K562 (cell line): ENCODE measurements around the gene CCDC78. TPM values are rescaled to one million over a fixed set of nuclear protein-coding genes. Genes with fewer than 3 reads are reported as not detected.

Experiments
- BHLHE40 ChIP-seq: IDR thresholded peaks from 2 replicates; pipeline ENCODE4 v1.6.1; 2011; ENCODE audit warnings: low read length, improper control_type of control experiment
- BRD4 ChIP-seq: fragments of 200-600 bp; sonication (generic); IDR thresholded peaks from 2 replicates; pipeline ENCODE4 v1.6.1; 2017; ENCODE audit warnings: inconsistent platforms
- CEBPG ChIP-seq, 3 experiments: fragments of 200-800 bp in 1 of 3; sonication (Bioruptor generic) in 1 of 3; sonication (generic) in 1 of 3; formaldehyde crosslinking in 1 of 3; IDR thresholded peaks in 2 of 3; conservative IDR thresholded peaks in 1 of 3; 2 replicates each; pipeline versions ENCODE4 v1.6.1 to v1.8.0; 2016 to 2022; ENCODE audit warnings: missing compliant biosample characterization in 2 of 3, missing genetic modification characterization in 2 of 3, mild to moderate bottlenecking in 1 of 3, missing genetic modification reagents in 1 of 3
- ESRRA ChIP-seq: fragments of 450-650 bp; IDR thresholded peaks from 2 replicates; pipeline ENCODE4 v1.6.1; 2014; ENCODE audit warnings: low read depth, mild to moderate bottlenecking, moderate library complexity, borderline replicate concordance
- FIP1L1 ChIP-seq: fragments of 200-400 bp; formaldehyde crosslinking; IDR thresholded peaks from 2 replicates; pipeline ENCODE4 v1.6.1; 2018; ENCODE audit warnings: mild to moderate bottlenecking, low read depth, low read length; ENCODE audit not compliant: poor library complexity, severe bottlenecking
- GABPB1 ChIP-seq: sonication (generic); formaldehyde crosslinking; IDR thresholded peaks from 2 replicates; pipeline ENCODE4 v1.8.0; 2022; ENCODE audit warnings: mild to moderate bottlenecking, missing genetic modification reagents
- POLR2H ChIP-seq: IDR thresholded peaks from 2 replicates; pipeline ENCODE4 v1.6.1; 2016; ENCODE audit warnings: missing genetic modification characterization, low read depth, mild to moderate bottlenecking, control low read depth, missing compliant biosample characterization, moderate library complexity
- PTRF ChIP-seq: fragments of 450-650 bp; IDR thresholded peaks from 2 replicates; pipeline ENCODE4 v1.6.1; 2016; ENCODE audit warnings: mild to moderate bottlenecking, missing genetic modification characterization, missing compliant biosample characterization
- SAFB ChIP-seq: fragments of 200-400 bp; formaldehyde crosslinking; IDR thresholded peaks from 2 replicates; pipeline ENCODE4 v1.6.1; 2017; ENCODE audit warnings: low read depth, low read length, borderline replicate concordance
- SUPT5H ChIP-seq: fragments of 450-650 bp; IDR thresholded peaks from 2 replicates; pipeline ENCODE4 v1.6.1; 2016
- ZNF384 ChIP-seq: IDR thresholded peaks from 2 replicates; pipeline ENCODE4 v1.6.1; 2012; ENCODE audit warnings: low read depth, low read length, improper control_type of control experiment
- ZSCAN32 ChIP-seq: fragments of 450-650 bp; formaldehyde crosslinking; IDR thresholded peaks from 2 replicates; pipeline ENCODE4 v1.4.0; 2020; ENCODE audit warnings: mild to moderate bottlenecking, moderate library complexity
- polyA plus RNA-seq, 8 experiments: library from polyadenylated mRNA; depleted of rRNA in 4 of 8; stranded (reverse) in 5 of 8; unstranded in 3 of 8; fragments of >200 nt; fragmentation: Nextera tagmentation in 2 of 8; fragmentation: Illumina TruSeq in 1 of 8; extraction: Ambion mirVana in 2 of 8; extraction: Trizol in 1 of 8; gene quantifications; 2 replicates each; pipeline versions ENCODE4 v1.2.1 to v1.2.3, GENCODE V29; 2011 to 2014; ENCODE audit warnings: inconsistent platforms in 1 of 8, missing spikeins in 1 of 8
- total RNA-seq, 7 experiments: library from RNA; depleted of rRNA in 6 of 7; stranded (reverse); fragments of >200 nt in 6 of 7; fragmentation: Illumina TruSeq in 2 of 7; extraction: Trizol in 2 of 7; gene quantifications; 2 replicates each; pipeline versions ENCODE4 v1.2.1 to v1.2.3, GENCODE V29; 2011 to 2021; ENCODE audit warnings: low replicate concordance in 1 of 7
- TF ChIP-seq, protein P1 (sequence below): fragments of 450-650 bp; IDR thresholded peaks from 2 replicates; pipeline ENCODE4 v1.6.1; 2016; ENCODE audit warnings: mild to moderate bottlenecking, moderate library complexity
- TF ChIP-seq, protein P2 (sequence below): sonication (generic); formaldehyde crosslinking; IDR thresholded peaks from 2 replicates; pipeline ENCODE4 v1.5.0; 2020; ENCODE audit warnings: missing genetic modification reagents

CCDC78 gene
- total and polyA plus RNA-seq, 9 of the 15 experiments (the other 6 are each of a cell fraction or from before 2014, with no cell fraction given), result 0.24 to 17.7 (median 2.9) TPM

DNA sequence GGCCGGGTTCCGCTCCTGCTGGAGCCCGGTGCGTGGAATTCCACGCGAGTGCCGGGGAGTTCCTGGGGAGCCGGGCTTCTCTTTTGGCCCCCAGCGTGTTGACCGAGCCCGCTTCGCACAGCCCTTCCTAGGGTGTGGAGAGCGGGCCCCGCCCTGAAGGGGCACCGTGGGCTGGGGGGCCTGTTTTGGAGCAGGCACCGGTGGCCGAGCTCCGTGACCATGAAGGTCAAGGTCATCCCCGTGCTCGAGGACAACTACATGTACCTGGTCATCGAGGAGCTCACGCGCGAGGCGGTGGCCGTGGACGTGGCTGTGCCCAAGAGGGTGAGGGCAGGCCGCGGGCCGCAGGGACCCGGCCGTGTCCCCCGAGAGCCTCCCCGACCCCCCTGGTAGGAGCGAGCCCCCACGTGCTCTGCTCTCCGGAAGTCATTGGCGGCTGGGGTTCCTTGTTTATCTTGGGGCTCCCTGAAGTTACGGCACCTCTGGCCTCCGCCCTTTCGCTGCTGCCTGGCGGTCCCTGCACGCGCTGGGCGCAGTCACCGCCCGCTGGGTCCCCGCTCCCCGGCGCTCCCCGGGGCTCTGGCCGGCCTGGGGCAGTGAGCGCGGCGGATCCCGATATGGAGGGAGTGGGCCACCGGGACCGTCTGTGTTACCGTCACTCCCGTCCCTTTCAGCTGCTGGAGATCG is 1.2 kb upstream of the CCDC78 start (continued):
- TF ChIP-seq, protein P1, sequence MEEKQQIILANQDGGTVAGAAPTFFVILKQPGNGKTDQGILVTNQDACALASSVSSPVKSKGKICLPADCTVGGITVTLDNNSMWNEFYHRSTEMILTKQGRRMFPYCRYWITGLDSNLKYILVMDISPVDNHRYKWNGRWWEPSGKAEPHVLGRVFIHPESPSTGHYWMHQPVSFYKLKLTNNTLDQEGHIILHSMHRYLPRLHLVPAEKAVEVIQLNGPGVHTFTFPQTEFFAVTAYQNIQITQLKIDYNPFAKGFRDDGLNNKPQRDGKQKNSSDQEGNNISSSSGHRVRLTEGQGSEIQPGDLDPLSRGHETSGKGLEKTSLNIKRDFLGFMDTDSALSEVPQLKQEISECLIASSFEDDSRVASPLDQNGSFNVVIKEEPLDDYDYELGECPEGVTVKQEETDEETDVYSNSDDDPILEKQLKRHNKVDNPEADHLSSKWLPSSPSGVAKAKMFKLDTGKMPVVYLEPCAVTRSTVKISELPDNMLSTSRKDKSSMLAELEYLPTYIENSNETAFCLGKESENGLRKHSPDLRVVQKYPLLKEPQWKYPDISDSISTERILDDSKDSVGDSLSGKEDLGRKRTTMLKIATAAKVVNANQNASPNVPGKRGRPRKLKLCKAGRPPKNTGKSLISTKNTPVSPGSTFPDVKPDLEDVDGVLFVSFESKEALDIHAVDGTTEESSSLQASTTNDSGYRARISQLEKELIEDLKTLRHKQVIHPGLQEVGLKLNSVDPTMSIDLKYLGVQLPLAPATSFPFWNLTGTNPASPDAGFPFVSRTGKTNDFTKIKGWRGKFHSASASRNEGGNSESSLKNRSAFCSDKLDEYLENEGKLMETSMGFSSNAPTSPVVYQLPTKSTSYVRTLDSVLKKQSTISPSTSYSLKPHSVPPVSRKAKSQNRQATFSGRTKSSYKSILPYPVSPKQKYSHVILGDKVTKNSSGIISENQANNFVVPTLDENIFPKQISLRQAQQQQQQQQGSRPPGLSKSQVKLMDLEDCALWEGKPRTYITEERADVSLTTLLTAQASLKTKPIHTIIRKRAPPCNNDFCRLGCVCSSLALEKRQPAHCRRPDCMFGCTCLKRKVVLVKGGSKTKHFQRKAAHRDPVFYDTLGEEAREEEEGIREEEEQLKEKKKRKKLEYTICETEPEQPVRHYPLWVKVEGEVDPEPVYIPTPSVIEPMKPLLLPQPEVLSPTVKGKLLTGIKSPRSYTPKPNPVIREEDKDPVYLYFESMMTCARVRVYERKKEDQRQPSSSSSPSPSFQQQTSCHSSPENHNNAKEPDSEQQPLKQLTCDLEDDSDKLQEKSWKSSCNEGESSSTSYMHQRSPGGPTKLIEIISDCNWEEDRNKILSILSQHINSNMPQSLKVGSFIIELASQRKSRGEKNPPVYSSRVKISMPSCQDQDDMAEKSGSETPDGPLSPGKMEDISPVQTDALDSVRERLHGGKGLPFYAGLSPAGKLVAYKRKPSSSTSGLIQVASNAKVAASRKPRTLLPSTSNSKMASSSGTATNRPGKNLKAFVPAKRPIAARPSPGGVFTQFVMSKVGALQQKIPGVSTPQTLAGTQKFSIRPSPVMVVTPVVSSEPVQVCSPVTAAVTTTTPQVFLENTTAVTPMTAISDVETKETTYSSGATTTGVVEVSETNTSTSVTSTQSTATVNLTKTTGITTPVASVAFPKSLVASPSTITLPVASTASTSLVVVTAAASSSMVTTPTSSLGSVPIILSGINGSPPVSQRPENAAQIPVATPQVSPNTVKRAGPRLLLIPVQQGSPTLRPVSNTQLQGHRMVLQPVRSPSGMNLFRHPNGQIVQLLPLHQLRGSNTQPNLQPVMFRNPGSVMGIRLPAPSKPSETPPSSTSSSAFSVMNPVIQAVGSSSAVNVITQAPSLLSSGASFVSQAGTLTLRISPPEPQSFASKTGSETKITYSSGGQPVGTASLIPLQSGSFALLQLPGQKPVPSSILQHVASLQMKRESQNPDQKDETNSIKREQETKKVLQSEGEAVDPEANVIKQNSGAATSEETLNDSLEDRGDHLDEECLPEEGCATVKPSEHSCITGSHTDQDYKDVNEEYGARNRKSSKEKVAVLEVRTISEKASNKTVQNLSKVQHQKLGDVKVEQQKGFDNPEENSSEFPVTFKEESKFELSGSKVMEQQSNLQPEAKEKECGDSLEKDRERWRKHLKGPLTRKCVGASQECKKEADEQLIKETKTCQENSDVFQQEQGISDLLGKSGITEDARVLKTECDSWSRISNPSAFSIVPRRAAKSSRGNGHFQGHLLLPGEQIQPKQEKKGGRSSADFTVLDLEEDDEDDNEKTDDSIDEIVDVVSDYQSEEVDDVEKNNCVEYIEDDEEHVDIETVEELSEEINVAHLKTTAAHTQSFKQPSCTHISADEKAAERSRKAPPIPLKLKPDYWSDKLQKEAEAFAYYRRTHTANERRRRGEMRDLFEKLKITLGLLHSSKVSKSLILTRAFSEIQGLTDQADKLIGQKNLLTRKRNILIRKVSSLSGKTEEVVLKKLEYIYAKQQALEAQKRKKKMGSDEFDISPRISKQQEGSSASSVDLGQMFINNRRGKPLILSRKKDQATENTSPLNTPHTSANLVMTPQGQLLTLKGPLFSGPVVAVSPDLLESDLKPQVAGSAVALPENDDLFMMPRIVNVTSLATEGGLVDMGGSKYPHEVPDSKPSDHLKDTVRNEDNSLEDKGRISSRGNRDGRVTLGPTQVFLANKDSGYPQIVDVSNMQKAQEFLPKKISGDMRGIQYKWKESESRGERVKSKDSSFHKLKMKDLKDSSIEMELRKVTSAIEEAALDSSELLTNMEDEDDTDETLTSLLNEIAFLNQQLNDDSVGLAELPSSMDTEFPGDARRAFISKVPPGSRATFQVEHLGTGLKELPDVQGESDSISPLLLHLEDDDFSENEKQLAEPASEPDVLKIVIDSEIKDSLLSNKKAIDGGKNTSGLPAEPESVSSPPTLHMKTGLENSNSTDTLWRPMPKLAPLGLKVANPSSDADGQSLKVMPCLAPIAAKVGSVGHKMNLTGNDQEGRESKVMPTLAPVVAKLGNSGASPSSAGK, result no peak; the same call in 1 of the 2 replicates
- TF ChIP-seq, protein P2, sequence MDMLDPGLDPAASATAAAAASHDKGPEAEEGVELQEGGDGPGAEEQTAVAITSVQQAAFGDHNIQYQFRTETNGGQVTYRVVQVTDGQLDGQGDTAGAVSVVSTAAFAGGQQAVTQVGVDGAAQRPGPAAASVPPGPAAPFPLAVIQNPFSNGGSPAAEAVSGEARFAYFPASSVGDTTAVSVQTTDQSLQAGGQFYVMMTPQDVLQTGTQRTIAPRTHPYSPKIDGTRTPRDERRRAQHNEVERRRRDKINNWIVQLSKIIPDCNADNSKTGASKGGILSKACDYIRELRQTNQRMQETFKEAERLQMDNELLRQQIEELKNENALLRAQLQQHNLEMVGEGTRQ (CRISPR knock-in tag), result peak; percentile 49
- no peak for TF ChIP-seq BHLHE40
- TF ChIP-seq ESRRA, result peak; percentile 94
- TF ChIP-seq BRD4, result 0 out of 2 replicates have a peak, but pooled peaks have one; percentile 51
- no peak for TF ChIP-seq CEBPG (CRISPR knock-in tag; IDR thresholded peaks at IDR 0.05)
- TF ChIP-seq CEBPG (tag; conservative IDR thresholded peaks at IDR 0.05 in 1 of 2, IDR thresholded peaks at IDR 0.05 in 1 of 2), result no peak
- TF ChIP-seq SAFB, result peak; percentile 99
- no peak for TF ChIP-seq PTRF (tag)
- no peak for TF ChIP-seq ZNF384
- TF ChIP-seq ZSCAN32 (CRISPR knock-in tag), result no peak
- TF ChIP-seq FIP1L1, result peak; percentile 79
- peak; percentile 61; the same call in 1 of the 2 replicates for TF ChIP-seq GABPB1 (CRISPR knock-in tag)
- peak; percentile 77 for TF ChIP-seq SUPT5H
- TF ChIP-seq POLR2H, result no peak
